Mucosa of descending colon (tissue), 3 donors: ENCODE measurements around the gene SPPL3. TPM values are rescaled to one million over a fixed set of nuclear protein-coding genes. Genes with fewer than 3 reads are reported as not detected.
"Not testable (repeated sequence)": the region's sequence is repeated elsewhere in the genome, so short reads cannot be mapped to it uniquely, and the experiment has no call there.

ENCODE experiments used
- ATAC-seq: fragments of 200-7000 bp; cut with Tn5 transposase; one replicate; pipeline ENCODE4 v1.9.1; 2020; ENCODE audit warnings: mild to moderate bottlenecking, moderate library complexity
- DNase-seq, 3 donors: peaks; one replicate each; pipeline ENCODE4 v3.0.0-alpha.2; 2020
- H3K36me3 ChIP-seq: fragments of 200-600 bp; one replicate; pipeline ENCODE4 v1.8.0; 2021; ENCODE audit warnings: low read depth, mild to moderate bottlenecking
- H3K4me1 ChIP-seq: fragments of 200-600 bp; one replicate; pipeline ENCODE4 v1.8.0; 2021; ENCODE audit warnings: low read depth, mild to moderate bottlenecking
- H3K4me3 ChIP-seq: fragments of 200-600 bp; one replicate; pipeline ENCODE4 v1.8.0; 2021; ENCODE audit warnings: mild to moderate bottlenecking
- H3K9me3 ChIP-seq: fragments of 200-600 bp; one replicate; pipeline ENCODE4 v1.8.0; 2021; ENCODE audit warnings: mild to moderate bottlenecking
- intact Hi-C, 2 donors: fragments of 100-400 bp; cut with DNase I in 1 of 2; cut with micrococcal nuclease in 1 of 2; formaldehyde crosslinking; loops; one replicate each; pipeline versions ENCODE4 v1.11.0 to v1.11.1; 2022; cut with DNase I, micrococcal nuclease
- total RNA-seq, 3 donors: library from RNA; stranded (reverse); fragmentation: NEBNext Ultra II Directional in 2 of 3; extraction: Animal tissue kit (Norgen Biotek cat#: 25700) in 2 of 3; gene quantifications; one replicate each; pipeline versions ENCODE4 v1.2.1 to v1.2.4, GENCODE V29; 2021 to 2023
- TF ChIP-seq, protein P1 (sequence below): fragments of 200-600 bp; IDR thresholded peaks from one replicate; pipeline ENCODE4 v1.8.0; 2022; ENCODE audit warnings: antibody characterized with exemption, mild to moderate bottlenecking
- donor health status: DM: no; HTN: no; CAD: no; lungs with moderate emphysema.
- donor health status: DM: no; HTN: no; CAD: no.
- donor health status: DM: no; HTN: yes; CAD: no.

Gene SPPL3
- total RNA-seq, 3 donors from 2014 or later, result 51.8 to 72.1 (median 65.6) TPM

DNA sequence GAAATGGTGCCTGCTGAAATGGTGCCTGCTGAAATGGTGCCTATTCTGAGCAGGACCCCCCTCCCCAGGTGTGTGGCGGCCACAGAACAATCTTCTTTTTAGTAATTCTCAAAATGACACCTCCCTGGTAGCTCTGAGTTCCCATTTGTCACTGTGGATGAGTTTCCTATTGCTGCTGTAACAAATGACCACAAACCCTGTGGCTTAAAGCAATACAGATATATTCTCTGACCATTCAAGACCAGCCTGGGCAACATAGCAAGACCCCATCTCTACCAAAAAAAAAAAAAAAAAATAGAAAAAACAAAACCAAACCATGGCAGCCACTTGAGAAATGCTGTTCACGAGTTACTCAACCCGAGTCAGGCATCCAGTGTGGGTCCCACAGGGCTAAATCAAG lies 170.6 kb downstream of the SPPL3 start:
- H3K4me1 ChIP-seq, result peaks cover 3% of the 10 kb centered on the region
- no peak overlapping the region for H3K4me3 ChIP-seq
- ATAC-seq (no peak), DNase-seq (no peak)
- H3K36me3 ChIP-seq, result no peaks in the 10 kb centered on the region
- TF ChIP-seq, protein P1, sequence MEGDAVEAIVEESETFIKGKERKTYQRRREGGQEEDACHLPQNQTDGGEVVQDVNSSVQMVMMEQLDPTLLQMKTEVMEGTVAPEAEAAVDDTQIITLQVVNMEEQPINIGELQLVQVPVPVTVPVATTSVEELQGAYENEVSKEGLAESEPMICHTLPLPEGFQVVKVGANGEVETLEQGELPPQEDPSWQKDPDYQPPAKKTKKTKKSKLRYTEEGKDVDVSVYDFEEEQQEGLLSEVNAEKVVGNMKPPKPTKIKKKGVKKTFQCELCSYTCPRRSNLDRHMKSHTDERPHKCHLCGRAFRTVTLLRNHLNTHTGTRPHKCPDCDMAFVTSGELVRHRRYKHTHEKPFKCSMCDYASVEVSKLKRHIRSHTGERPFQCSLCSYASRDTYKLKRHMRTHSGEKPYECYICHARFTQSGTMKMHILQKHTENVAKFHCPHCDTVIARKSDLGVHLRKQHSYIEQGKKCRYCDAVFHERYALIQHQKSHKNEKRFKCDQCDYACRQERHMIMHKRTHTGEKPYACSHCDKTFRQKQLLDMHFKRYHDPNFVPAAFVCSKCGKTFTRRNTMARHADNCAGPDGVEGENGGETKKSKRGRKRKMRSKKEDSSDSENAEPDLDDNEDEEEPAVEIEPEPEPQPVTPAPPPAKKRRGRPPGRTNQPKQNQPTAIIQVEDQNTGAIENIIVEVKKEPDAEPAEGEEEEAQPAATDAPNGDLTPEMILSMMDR, result no peak
- H3K9me3 ChIP-seq, result no peaks in the 10 kb centered on the region
- intact Hi-C loops, result no loop called here

- DNase-seq, intact Hi-C loops, ATAC-seq: not testable (repeated sequence)
Measured at GRCh38 chr12:120732198-120732597, 172.0 kb downstream of the SPPL3 start.

GRCh38 chr12:120726961-120727360 lies 177.2 kb downstream of the SPPL3 start:
- TF ChIP-seq, protein P1, result no peak
- Histone ChIP-seq H3K4me1 (peaks cover 16% of the 10 kb centered on the region), H3K9me3 (no peaks in the 10 kb centered on the region), H3K4me3 (no peak overlapping the region), H3K36me3 (no peaks in the 10 kb centered on the region)
- intact Hi-C loops, result no loop called here
- no peak for DNase-seq
- ATAC-seq, result peak; percentile 6

More at GRCh38 chr12:120732198-120732597, 172.0 kb downstream of the SPPL3 start:
- H3K9me3 ChIP-seq, H3K4me1 ChIP-seq, H3K36me3 ChIP-seq, H3K4me3 ChIP-seq: not testable (repeated sequence)

- peak overlapping the region; percentile 38 for H3K4me3 ChIP-seq
- intact Hi-C loops, result no loop called here
- ATAC-seq (no peak), DNase-seq (no peak)
- H3K4me1 ChIP-seq, result peaks cover 16% of the 10 kb centered on the region
- H3K36me3 ChIP-seq, result no peaks in the 10 kb centered on the region
- TF ChIP-seq, protein P1, result no peak
- no peaks in the 10 kb centered on the region for H3K9me3 ChIP-seq
Measured at GRCh38 chr12:120726510-120726793, 177.7 kb downstream of the SPPL3 start.

GRCh38 chr12:120725659-120726509 lies 178.3 kb downstream of the SPPL3 start, which contains the start of gene ACADS:
Gene ACADS, plus strand, starts transcription at chr12:120725826. Its CDS starts 60 bp downstream, at chr12:120725886.
- intact Hi-C loops, result no loop called here
- peak within 1 kb of the TSS; percentile 38 for H3K4me3 ChIP-seq

DNA sequence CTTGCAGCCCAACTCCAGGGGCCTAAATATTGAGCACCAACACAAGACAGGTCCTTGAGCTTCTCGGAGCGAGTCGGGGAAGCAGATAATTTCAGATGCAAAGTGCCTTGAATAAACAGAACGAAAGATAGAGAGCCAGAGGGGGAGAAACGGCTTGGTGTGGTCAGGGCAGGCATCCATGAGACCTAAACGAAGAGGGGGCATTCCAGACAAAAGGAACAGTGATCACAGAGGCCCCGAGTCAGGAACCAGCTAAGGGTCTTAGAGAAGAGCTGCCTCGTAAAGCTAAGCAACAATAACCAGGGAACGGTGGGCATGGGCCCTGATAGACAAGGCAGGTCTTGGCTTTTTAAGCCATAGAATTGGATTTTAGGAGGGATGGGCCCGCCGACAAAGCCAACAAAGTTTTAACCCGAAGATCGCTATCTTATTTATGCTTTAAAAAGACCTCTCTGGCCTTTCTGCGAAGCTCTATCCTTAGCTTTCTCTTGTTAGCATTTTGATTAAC lies 179.0 kb downstream of the SPPL3 start:
- H3K9me3 ChIP-seq, result no peaks in the 10 kb centered on the region
- TF ChIP-seq, protein P1, result no peak
- intact Hi-C loops, result no loop called here
- H3K4me1 ChIP-seq, result peaks cover 19% of the 10 kb centered on the region
- ATAC-seq (no peak), DNase-seq (no peak)
- H3K4me3 ChIP-seq, result peak overlapping the region; percentile 38
- H3K36me3 ChIP-seq, result no peaks in the 10 kb centered on the region

More at GRCh38 chr12:120725659-120726509, 178.3 kb downstream of the SPPL3 start, which contains the start of gene ACADS:
- no peaks in the 10 kb centered on the region for H3K9me3 ChIP-seq
- ATAC-seq, result peak; percentile 98
- peaks cover 16% of the 10 kb centered on the region for H3K4me1 ChIP-seq
- peak; percentile 95 to 96 (median 95) for DNase-seq
- TF ChIP-seq, protein P1, result no peak
- no peaks in the 10 kb centered on the region for H3K36me3 ChIP-seq
